HG02943 (cell line): ENCODE data around the gene ICA1L.

Experiments used
- ATAC-seq: cut with Tn5 transposase; IDR thresholded peaks from one replicate; pipeline ENCODE4 v1.9.1; 2021; ENCODE audit warnings: mild to moderate bottlenecking, low read depth, moderate library complexity; ENCODE audit not compliant: unreplicated experiment

The ICA1L gene

DNA sequence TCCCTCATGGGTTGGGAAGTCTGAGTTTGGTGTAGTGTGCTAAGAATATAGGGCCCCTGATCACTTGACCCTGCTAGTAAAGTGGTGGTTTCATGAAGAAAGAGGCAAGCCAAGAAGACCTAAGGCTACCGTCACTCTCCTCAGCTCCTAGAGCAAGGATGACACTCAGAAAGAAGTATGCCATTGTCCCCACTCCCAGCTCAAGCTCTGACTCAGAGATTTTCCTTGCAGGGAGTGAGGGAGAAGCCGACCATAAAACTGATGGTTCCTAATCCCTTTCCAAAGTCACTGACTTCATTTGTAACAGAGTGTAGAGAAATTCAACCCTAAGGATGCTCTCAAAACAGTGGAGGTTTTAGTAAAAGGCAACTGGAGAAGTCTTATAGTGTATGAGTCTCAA lies 80.9 kb downstream of the ICA1L start:
- ATAC-seq: no peak

DNA sequence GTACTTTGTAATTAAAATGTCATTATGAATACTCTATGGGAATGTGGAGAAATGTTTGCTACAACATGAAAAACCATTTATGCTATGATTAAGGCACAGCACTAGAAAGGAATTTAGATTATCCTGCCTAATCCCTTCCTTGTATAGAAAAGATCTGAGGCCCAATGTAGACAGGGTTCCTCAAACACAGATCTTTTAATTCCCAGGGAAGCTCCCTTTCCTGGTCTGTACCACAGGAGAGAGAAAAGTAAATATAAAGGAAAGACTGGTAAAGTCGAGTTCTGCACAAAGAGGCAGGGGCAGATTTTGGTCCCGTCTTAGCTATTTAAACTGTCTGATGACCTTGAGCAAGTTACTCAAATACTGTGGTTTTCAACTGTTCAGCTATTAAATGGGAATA lies 84.7 kb downstream of the ICA1L start:
- ATAC-seq: no peak

DNA sequence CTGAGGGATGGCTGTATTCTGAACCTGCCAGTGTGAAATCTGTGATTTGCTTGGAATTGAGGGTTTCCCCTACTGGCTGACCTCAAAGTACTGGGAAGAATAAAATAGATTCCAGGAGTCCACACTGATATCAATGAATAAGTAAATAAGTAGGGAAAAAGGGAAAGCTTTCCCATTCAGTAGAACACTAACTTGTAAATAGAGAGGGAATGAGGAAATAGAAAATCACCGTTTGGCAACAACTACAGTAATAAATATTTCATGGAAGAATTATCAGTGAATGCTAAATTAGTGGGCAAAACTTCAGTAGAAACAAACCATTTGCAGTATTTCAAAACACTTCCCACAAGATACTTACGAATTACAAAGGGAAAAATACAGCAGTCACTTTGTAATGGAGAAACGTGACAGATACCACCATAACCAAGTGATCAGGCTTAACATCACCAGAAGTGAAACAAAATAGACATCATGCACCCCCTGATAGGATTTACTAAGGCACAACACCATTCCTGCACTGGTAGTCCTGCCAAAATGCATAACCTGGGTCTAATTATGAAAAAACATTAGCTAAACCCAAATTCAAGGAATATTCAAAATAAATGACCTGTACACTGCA lies 88.5 kb downstream of the ICA1L start:
- ATAC-seq: no peak

DNA sequence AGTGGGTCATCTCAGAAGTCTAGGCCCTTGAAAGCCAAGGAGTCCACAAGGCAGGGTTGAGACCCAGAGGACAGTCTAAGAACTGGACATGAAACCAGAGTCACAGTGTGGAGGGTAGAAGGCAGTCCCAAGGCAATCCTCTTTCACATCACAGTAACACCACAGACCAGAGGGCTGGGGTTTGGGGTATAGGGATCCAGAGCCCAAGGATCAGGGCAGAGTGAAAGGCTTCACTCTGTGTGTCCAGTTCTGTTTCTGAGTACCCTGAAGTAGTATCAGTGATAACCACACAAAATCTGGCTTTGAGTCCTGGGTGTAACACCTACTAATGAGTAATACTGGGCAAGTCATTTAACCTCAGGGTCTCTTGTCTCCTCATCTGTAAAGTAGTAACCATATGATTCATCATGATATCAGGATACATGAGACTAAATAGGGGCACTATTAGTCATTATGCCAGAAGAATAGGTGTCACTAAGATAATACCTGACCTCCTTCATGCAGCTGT lies 91.0 kb downstream of the ICA1L start:
- peak; percentile 90 for ATAC-seq

DNA sequence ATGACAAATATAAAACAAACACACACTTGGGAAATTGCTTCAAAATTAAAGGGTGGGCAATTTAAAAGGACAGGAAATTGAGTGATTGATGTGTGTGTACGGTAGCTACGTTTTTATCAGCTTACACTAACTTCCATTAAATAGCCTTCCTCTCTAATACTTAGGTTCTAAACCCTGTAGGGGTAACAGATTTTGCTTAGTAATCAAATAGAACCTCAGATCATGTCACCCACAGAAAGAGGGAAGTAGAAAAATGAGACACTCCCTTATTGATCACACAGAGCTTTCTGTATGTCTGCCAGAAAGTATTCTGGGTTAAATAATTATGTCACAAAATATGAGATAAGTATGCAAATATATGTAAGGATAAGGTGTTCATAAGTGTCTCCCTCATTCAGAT lies 93.3 kb downstream of the ICA1L start:
- ATAC-seq: no peak

DNA sequence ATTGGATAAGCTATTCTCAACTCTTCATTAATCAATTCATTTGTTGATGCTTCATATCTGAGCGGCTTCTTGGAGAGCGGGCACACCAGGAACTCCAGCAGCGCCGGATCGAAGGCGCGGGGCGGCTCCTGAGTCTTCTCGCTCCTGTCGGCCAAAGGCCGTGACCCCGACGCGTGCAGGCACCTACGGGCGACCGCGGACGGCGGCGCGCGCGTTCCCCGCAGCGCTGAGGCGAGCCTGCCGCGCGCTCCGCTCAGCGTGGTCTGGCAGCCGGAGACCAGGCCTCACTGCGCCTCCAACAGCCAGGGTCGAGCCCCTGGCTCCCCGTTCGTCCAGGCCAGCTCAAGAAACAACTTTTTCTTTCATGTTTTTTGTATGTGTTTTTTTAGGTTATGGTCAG lies 97.5 kb downstream of the ICA1L start:
- ATAC-seq: no peak

DNA sequence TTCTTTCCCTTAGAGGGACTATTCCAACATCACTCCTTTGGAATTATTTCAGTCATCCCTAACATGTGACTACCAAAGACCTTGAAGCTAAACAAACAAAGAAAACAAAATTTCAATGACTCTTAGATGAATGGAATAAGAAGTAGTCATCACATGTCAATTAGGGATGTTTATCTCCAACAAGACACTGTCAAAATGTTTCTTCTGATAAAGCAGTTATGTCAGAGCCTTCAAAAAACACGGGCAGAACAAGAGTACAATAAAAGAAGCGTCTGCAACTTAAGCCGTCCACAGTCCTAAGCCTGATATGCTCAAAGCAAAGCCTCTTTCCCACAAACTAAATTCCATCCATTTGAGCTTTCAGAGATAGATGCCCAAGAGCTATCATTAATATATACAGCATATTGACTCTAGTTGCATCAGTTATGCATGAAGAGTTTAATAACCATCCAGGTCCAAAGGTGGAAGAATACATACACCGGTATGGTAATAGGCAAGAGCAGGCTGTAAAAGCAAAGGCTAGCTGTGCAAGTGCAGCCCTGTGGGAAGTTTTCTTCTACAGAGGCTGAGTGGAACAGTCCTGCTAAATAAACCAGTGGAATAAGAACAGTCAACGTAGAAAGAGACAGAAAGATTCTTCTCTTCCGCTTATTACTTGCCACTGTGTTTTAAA lies 98.1 kb downstream of the ICA1L start:
- no peak for ATAC-seq

DNA sequence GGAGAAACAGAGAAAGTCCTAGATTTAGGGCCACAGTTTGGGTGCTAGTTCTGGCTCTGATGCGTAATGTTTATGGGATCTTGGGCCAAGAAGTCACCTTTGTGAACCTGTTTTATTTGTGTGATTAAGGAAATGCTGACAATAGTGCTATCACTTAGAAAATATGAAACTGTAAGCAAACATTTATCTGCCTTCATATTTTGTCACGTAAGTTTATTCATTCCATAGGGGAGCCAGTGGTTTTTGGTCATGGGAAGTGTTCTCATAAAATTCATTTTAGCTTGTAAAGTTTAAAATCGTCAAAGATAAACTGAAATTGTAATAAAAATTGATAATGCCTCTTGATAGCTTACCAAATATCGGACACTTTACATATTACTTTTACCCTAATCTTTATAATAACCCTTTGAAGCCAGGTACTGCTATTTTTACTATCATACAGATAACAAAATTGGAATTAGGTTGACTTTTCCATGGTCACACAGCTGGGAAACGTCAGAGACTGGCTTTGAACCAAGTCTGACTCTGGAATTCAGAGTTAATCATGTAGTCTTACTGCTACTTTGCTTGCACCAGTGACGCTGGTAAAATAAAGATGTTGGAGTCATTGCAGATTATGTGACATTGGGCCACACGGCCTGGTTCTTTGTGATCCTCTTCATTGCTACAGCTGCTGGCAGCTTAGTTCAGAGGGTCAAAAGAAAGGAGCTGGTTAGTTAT lies 99.7 kb downstream of the ICA1L start:
- no peak for ATAC-seq

DNA sequence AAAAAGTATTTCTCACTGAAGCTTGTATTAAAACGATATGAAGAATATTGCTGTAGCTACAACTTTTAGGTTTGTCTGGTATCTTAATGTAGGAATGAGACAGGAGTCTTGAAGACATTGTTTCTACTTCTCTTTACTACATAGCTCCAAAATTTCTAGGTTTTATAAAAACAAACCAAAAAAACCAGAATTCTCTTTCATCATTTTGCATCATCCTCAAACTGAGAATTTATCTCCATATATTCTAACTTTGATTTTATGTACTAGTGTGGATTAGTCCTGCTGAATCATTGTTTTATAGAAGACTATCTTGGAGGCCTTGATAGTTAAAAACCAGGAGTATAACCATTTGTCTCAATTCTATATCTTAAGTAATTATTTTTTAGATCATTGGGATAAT lies 100.2 kb downstream of the ICA1L start:
- no peak for ATAC-seq

DNA sequence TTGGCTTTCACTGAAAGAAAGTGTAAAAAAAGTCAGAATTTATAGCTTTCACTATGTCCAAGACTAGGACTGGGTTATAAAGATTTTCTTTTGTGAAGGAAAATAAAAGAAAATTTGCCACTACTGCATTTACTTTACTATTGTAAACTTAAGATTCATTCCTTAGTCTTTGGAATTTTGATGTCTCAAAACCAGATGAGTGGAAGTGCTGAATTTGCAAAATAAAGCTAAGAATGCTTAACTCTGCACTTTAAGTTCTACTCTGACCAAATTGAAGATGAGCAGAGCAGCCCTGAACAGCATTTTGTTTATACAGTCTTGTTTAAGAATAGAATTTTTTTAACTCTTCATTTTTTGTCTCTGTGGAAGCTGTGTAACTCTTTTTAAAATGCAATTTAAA lies 102.4 kb downstream of the ICA1L start:
- no peak for ATAC-seq

DNA sequence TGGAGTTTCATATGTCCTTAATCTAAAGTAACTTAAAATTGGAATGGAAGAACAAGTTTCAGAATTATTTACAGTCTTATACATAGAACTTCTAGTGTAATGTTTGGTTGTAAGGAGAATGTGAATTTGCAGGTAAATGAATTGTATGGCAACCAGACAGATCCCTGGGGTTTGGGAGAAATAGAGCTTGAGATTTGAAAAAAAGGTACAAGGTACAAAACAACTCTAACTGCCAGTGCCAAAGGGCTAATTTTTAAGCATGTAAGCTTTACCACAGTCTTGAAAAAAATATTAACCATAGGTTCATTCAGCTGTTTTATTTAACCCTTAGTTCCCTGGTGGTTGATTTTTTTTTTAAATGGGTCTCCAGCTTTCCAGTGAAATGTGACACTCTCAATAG lies 103.3 kb downstream of the ICA1L start:
- ATAC-seq: no peak

DNA sequence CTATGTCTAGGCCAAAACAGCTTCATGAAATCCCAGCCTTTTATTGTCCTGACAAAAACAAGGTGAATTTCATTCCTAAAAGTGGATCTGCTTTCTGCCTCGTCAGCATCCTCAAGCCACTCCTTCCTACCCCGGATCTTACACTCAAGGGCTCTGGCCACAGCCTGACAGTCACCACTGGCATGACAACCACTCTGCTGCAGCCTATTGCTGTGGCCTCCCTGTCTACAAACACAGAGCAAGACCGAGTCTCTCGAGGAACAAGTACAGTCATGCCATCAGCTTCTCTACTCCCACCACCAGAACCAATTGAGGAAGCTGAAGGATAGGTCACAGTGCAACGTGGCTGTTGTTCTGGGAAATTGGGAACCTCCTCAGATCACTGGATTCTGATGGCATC lies 106.1 kb downstream of the ICA1L start:
- ATAC-seq: no peak

DNA sequence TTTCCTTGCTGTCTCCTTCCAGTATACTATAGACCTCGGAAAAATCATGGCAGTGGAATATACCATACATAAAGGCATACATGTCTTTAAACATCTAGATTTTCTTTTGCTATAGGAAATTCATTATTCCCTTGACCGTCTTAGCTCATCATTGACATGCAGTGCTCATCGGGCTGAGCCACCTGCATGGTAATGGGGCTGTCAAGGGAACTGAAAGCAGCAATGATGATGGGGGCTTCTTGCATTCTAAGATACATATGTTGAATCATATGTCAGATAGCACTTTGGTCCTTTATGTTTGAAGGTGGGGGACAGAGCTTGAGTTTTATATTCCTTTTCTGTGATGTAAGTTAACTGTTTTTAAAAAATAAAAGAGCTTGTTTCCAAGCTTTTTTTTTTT lies 106.6 kb downstream of the ICA1L start:
- ATAC-seq: no peak

DNA sequence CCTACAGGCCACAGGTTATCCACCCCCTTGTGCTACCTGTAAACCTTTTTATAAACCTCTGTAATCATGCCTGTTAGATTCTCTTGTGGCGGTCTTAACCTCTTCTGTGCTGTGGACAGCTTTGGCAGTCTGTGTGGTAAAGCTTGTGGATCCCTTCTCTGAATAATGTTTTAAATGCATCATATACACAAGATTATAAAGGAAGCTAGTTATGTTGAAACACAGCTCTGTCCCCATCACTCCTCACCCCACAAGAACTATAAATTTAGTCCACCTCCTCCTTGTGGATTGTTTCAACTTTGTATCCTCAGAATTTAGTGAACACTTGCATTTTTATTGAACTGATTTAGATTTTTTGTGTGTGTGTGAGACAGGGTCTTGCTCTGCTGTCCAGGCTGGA lies 107.7 kb downstream of the ICA1L start:
- ATAC-seq: no peak

DNA sequence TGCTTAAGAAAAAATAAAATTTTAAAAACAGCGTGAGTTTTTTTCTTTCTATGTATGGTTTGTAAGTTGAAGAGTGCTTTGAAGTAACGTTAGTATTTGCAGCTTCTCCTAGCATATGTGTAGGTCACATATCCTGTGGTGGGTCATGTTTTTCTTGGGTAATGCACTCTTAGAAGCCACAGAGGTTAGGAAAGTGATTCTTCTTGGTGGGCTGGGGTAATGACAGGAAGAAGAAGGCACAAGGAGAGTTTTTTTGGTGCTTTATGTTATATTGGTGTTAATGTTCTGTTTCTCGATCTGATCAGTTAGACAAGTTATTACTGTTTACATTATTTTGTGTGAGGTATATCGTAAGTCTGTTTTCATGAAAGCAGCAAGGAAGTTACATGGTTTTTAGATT lies 109.0 kb downstream of the ICA1L start:
- ATAC-seq: no peak

DNA sequence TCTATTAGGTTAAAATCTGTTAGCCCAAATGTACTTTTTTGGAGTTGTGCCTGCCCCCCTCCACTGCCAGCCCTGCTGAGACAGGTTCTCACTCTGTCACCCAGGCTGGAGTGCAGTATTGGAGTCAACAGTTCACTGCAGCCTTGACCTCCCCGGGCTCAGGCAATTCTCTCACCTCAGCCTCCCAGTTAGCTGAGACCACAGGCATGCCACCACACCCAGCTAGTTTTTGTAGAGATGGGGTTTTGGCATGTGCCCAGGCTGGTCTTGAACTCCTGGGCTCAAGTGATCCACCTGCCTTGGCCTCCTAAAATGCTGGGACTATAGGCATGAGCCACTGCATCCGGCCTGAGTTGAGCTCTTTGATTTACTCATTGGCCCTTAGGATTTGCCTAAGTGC lies 110.7 kb downstream of the ICA1L start:
- no peak for ATAC-seq

DNA sequence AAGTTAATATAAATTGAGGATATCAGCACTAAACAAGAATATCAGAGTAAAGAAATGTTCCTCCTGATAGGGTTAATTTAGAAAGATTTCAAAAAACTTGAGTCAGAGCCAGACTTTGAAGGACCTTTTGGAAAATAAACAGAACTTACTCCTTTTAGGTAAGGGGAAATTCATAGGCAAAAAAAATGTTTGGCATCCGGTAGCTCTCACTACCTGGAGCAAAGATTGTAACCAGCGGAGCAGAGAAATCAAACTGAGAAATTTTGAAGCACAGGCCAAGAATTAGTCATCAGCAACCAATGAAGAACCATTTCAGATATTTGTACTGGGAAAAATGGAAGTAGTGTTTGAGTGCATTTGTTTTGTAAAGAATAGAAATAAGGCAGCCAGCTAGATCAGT lies 113.0 kb downstream of the ICA1L start:
- no peak for ATAC-seq

DNA sequence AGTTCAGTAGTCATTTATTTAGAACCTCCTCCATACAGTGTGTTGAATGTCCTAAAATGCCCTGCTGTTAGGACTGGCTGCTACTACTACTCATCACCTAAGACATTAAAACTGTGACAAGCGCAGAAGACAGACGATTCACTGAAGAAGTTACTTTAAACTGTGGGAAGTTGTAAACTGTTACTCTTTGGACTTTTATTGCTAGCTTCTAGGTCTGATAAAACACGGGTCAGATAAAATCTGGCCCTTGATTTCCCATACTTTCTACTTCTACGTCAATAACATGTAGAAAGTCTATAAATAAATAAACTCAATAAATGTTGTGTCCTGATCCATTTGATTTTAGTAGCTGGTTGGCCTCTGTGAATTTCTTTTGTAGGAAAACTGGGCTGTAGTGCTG lies 113.4 kb downstream of the ICA1L start:
- no peak for ATAC-seq

DNA sequence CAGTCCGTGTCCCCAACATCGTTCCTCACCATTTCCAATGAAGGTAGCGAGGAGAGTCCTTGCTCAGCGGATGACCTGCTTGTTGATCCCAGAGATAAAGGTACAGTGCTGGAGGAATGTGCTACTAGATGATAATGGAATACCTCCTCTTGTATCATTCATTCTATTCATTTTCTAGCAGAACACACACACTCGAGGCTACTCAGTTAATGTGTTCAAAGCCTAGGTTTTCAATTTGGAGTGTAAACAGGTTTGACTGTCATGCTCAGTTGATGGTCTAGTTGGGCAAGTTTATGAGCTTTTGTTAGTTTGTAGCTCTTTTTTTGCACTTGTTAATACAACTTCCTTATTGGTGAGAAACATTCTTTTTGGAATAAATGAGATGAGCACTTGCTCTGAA lies 114.2 kb downstream of the ICA1L start:
- ATAC-seq: no peak

DNA sequence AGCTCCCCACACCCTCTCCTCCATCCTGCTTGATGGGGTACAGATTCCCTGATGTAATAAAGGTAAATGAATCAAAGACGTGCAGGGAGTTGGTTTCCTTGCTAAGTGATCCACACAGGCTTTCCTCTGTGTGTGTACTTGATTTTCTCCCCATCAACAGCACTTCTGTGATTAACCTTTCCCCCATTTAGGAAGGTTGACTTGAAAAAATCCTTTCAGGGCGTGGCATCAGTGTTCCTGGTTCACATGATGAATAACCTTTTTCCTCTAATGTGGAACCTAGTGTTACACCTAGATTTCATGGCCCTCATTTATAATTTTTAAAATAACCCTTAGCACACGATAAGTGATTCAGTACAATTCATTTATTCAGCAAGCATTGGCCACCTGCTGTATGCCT lies 115.0 kb downstream of the ICA1L start:
- no peak for ATAC-seq

DNA sequence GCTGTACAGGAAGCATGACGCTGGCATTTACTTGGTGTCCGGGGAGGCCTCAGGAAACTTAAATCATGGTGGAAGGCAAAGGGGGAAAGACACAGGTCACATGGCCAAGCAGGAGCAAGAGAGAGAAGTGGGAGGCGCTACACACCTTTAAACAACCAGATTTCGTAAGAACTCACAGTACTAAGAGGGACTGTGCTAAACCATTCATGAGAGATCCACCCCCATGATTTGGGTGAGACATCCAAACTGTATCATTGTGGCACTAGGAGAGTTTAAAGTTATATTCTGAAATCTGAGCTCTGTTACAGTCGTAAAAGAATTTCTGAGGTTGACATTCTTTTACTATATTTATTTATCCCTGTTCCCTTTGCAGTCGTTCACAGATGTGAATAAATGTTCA lies 116.6 kb downstream of the ICA1L start:
- ATAC-seq: no peak

DNA sequence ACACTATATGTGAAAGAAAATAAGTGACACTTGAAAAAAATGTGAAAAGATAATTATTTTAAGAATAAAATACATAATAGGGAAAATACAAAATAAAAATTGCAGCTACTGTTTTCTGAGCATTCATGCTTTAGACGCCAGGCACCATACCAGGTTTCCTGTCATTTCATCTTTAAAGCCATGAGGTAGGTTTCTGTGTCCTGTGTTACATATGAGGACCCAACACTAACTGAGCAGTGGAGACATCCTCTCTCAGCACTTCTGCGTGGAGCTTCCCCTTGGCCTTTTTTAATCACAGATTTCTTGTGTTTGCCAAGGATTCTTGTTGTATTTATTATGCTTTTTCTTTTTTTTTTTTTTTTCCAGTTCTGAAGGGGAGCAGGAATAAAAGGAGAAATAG lies 119.5 kb downstream of the ICA1L start:
- no peak for ATAC-seq
